Urinary bladder (tissue), 4 donors: ENCODE data around the gene GPR45. TPM values are rescaled to one million over a fixed set of nuclear protein-coding genes. Genes with fewer than 3 reads are reported as not detected.

Experiments
- DNase-seq: peaks from one replicate; pipeline ENCODE4 v3.0.0-alpha.2; 2015; ENCODE audit errors: extremely low spot score
- H3K27ac ChIP-seq: one replicate; pipeline ENCODE4 v1.5.1; 2013; ENCODE audit warnings: low read depth, mild to moderate bottlenecking, moderate library complexity
- H3K36me3 ChIP-seq: one replicate; pipeline ENCODE4 v1.6.1; 2013; ENCODE audit warnings: mild to moderate bottlenecking, moderate library complexity; ENCODE audit not compliant: insufficient read depth
- H3K4me1 ChIP-seq: one replicate; pipeline ENCODE4 v1.6.1; 2013; ENCODE audit warnings: mild to moderate bottlenecking, moderate library complexity; ENCODE audit not compliant: insufficient read depth
- H3K4me3 ChIP-seq: one replicate; pipeline ENCODE4 v1.5.1; 2013; ENCODE audit warnings: low read depth, low read length
- WGBS: extraction: QIAGEN DNeasy Blood & Tissue Kit; methylation state at CpG from one replicate; pipeline ENCODE4 v1.1.7; 2013; 5-methylcytosine and 5-hydroxymethylcytosine counted together
- polyA plus RNA-seq: library from polyadenylated mRNA; stranded (reverse); fragments of 200-250 nt; gene quantifications from one replicate; pipeline ENCODE4 v1.2.3, GENCODE V29; 2013
- total RNA-seq: library from RNA; depleted of rRNA; stranded (reverse); fragments of >200 nt; gene quantifications from one replicate; pipeline ENCODE4 v1.2.3, GENCODE V29; 2014
- donor health status: healthy with polysubstance abuse.
- donor health status: healthy.

Gene GPR45, protein sequence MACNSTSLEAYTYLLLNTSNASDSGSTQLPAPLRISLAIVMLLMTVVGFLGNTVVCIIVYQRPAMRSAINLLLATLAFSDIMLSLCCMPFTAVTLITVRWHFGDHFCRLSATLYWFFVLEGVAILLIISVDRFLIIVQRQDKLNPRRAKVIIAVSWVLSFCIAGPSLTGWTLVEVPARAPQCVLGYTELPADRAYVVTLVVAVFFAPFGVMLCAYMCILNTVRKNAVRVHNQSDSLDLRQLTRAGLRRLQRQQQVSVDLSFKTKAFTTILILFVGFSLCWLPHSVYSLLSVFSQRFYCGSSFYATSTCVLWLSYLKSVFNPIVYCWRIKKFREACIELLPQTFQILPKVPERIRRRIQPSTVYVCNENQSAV
- not detected for total RNA-seq
- polyA plus RNA-seq = not detected

DNA sequence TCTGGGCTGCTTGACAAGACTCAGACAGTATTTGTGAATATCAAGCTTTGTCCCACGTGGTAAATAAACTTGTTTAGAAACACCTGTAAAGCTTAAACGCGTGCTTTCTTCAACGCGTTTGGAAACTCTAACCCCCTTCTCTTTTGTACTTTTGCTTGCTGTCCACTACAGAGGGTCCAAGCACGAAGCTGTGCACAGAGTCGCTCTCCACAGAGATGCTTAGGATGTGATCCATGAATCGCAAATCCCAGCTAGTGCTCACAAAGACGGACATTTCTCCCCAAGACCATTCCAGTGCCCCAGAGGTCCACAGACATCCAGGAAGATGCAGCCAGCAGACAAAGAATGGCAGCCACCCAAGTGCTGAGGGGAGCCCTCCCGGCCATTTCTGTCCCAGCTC lies at the start of gene GPR45:
GPR45 (plus strand) TSS at position 301 of the 400 bp plus-strand sequence. CDS start 116 bp downstream, outside the sequence.
- no peak for DNase-seq
- Histone ChIP-seq H3K27ac (no peak within 1 kb of the TSS), H3K36me3 (no peaks in the 10 kb centered on the region), H3K4me1 (no peaks in the 10 kb centered on the region), H3K4me3 (no peak within 1 kb of the TSS)
- 85% methylated on average over 10 of the region's 10 CpGs for WGBS

GRCh38 chr2:105194022-105194675 lies 47.4 kb upstream of the GPR45 start:
- no peak for DNase-seq
- Histone ChIP-seq H3K4me3 (no peak overlapping the region), H3K4me1 (no peaks in the 10 kb centered on the region), H3K27ac (no peak overlapping the region), H3K36me3 (no peaks in the 10 kb centered on the region)
- WGBS = 42% methylated on average over 14 of the region's 14 CpGs

DNA sequence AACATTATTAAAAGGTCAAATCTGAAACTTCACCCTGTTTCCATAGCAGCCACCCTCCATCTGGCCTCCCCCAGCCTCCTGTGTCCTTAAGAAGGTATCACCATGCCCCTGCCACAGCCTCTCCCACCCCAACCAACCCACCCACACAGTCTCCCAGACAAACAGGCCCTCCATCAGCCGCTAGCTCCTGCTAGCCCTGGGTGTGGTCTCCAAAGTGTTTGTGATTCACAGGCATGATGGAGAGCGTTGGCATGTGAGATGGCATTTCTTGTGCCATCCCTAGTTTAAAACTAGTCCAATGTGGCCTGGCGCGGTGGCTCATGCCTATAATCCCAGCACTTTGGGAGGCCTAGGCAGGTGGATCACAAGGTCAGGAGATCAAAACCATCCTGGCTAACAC lies 44.9 kb upstream of the GPR45 start:
- DNase-seq = no peak
- no peak overlapping the region for H3K4me3 ChIP-seq
- no peaks in the 10 kb centered on the region for H3K36me3 ChIP-seq
- 93% methylated on average over 4 of the region's 4 CpGs for WGBS
- no peaks in the 10 kb centered on the region for H3K4me1 ChIP-seq
- no peak overlapping the region for H3K27ac ChIP-seq

GRCh38 chr2:105215586-105216192 lies 25.9 kb upstream of the GPR45 start:
- Histone ChIP-seq H3K4me3 (no peak overlapping the region), H3K36me3 (no peaks in the 10 kb centered on the region), H3K27ac (no peak overlapping the region), H3K4me1 (no peaks in the 10 kb centered on the region)
- DNase-seq = no peak
- WGBS = 70% methylated on average over 5 of the region's 5 CpGs

DNA sequence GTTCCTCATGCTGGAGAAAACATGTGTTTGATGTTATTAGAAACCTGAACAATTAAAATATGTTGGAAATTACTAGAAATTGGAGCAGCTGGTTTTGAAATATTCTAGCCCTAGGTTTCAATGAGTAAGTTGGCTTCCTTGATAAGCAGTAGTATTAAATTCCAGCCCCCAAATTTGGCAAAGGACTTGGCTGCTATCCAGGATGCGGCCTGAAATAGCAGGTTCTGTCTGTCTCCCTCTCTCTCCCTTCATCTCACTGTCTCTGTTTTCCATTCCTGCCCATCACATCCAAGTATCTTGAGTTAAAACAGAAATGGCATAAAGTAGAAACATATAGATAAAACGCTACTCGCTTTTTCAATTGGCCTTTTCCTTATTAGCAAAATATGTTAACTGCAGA lies 20.9 kb upstream of the GPR45 start:
- WGBS = 32% methylated on average over 3 of the region's 3 CpGs

GRCh38 chr2:105224444-105224843 lies 17.1 kb upstream of the GPR45 start:
- H3K36me3 ChIP-seq = no peaks in the 10 kb centered on the region
- 73% methylated on average over 9 of the region's 9 CpGs for WGBS

More for the DNA sequence above, 20.9 kb upstream of the GPR45 start:
- no peak overlapping the region for H3K27ac ChIP-seq
- no peaks in the 10 kb centered on the region for H3K36me3 ChIP-seq
- H3K4me1 ChIP-seq = no peaks in the 10 kb centered on the region
- H3K4me3 ChIP-seq = no peak overlapping the region
- DNase-seq = no peak

GRCh38 chr2:105231232-105231619 lies 10.3 kb upstream of the GPR45 start:
- DNase-seq = no peak
- Histone ChIP-seq H3K27ac (no peak overlapping the region), H3K4me1 (no peaks in the 10 kb centered on the region), H3K4me3 (no peak overlapping the region), H3K36me3 (no peaks in the 10 kb centered on the region)
- 38% methylated on average over 3 of the region's 3 CpGs for WGBS

More at GRCh38 chr2:105224444-105224843, 17.1 kb upstream of the GPR45 start:
- H3K4me1 ChIP-seq = no peaks in the 10 kb centered on the region
- H3K27ac ChIP-seq = no peak overlapping the region
- H3K4me3 ChIP-seq = no peak overlapping the region
- DNase-seq = no peak

DNA sequence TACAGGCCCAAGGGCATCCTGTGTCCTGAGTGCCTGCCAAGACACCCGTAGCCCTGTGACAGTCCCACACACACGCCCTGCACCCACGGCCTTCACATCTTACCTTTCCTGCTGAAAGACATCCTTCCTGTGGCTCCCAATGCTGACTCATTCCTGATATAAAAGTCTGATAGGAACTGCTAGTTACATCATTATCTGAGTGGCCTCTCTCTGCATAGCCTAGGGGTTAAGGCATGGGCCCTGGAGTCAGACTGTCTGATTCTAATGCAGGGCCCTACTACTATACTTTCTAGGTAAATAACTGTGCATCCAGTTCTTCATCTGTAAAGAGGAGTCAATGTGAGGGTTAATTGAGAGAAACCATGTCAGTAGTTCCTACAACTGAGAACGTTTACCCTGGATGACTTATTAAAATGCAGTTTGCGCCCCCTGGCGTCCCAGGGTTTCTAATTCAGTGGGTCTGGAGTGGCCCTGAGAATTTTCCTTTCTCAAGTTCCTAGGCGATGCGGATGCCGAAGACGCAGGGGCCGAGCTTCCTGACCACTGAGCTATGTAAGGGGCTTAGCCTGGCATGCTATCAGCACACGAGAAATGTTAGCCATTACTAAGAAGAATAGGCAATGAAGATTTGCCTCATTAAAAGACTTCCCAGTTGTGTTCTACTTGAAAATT lies 6.0 kb upstream of the GPR45 start:
- no peak overlapping the region for H3K4me3 ChIP-seq
- no peaks in the 10 kb centered on the region for H3K4me1 ChIP-seq
- WGBS = 16% methylated on average over 12 of the region's 12 CpGs
- DNase-seq = peak; percentile 57
- no peaks in the 10 kb centered on the region for H3K36me3 ChIP-seq
- H3K27ac ChIP-seq = no peak overlapping the region

- no peaks in the 10 kb centered on the region for H3K4me1 ChIP-seq
- DNase-seq = no peak
- 42% methylated on average over 5 of the region's 5 CpGs for WGBS
- no peak overlapping the region for H3K4me3 ChIP-seq
- no peaks in the 10 kb centered on the region for H3K36me3 ChIP-seq
- no peak overlapping the region for H3K27ac ChIP-seq
These were observed 5.5 kb upstream of the GPR45 start for GRCh38 chr2:105236060-105236424.

- no peak overlapping the region for H3K4me3 ChIP-seq
- no peak for DNase-seq
- 61% methylated on average over 41 of the region's 41 CpGs for WGBS
- no peak overlapping the region for H3K27ac ChIP-seq
- H3K4me1 ChIP-seq = no peaks in the 10 kb centered on the region
- H3K36me3 ChIP-seq = no peaks in the 10 kb centered on the region
These were observed 4.3 kb upstream of the GPR45 start for GRCh38 chr2:105237045-105237765.

- 64% methylated on average over 14 of the region's 14 CpGs for WGBS
These were observed 2.8 kb upstream of the GPR45 start for GRCh38 chr2:105238664-105239240.

GRCh38 chr2:105239924-105240323 lies 1.6 kb upstream of the GPR45 start:
- 78% methylated on average over 2 of the region's 2 CpGs for WGBS
- Histone ChIP-seq H3K27ac (no peak overlapping the region), H3K4me1 (no peaks in the 10 kb centered on the region), H3K36me3 (no peaks in the 10 kb centered on the region), H3K4me3 (no peak overlapping the region)
- no peak for DNase-seq

More at GRCh38 chr2:105238664-105239240, 2.8 kb upstream of the GPR45 start:
- no peak for DNase-seq
- Histone ChIP-seq H3K4me3 (no peak overlapping the region), H3K4me1 (no peaks in the 10 kb centered on the region), H3K27ac (no peak overlapping the region), H3K36me3 (no peaks in the 10 kb centered on the region)
